ENCODE data around the gene GRID2.

GRID2 gene

GRCh38 chr4:92714640-92715039 is 410.9 kb downstream of the GRID2 start:
- Mint-ChIP-seq H3K27ac (no peak overlapping the region), H3K9me3 (peaks cover 4% of the 10 kb centered on the region), H3K27me3 (no peaks in the 10 kb centered on the region), H3K4me1 (no peaks in the 10 kb centered on the region), H3K36me3 (no peaks in the 10 kb centered on the region), H3K4me3 (no peak overlapping the region)
- CTCF ChIA-PET: no interaction called here
- no peak for DNase-seq

- no peaks in the 10 kb centered on the region for H3K27me3 Mint-ChIP-seq
Observed at GRCh38 chr4:92733231-92733630, 429.5 kb downstream of the GRID2 start.

GRCh38 chr4:92735025-92735665 is 431.4 kb downstream of the GRID2 start:
- no peaks in the 10 kb centered on the region for H3K9me3 Mint-ChIP-seq
- DNase-seq: no peak
- H3K4me3 Mint-ChIP-seq: no peak overlapping the region
- H3K27ac Mint-ChIP-seq: no peak overlapping the region
- H3K27me3 Mint-ChIP-seq: no peaks in the 10 kb centered on the region
- no peaks in the 10 kb centered on the region for H3K36me3 Mint-ChIP-seq
- CTCF ChIA-PET: no interaction called here
- no peaks in the 10 kb centered on the region for H3K4me1 Mint-ChIP-seq

More at GRCh38 chr4:92733231-92733630, 429.5 kb downstream of the GRID2 start:
- Mint-ChIP-seq H3K27ac (no peak overlapping the region), H3K4me3 (no peak overlapping the region), H3K4me1 (no peaks in the 10 kb centered on the region), H3K36me3 (no peaks in the 10 kb centered on the region), H3K9me3 (no peaks in the 10 kb centered on the region)
- DNase-seq: no peak
- CTCF ChIA-PET: no interaction called here

- no peaks in the 10 kb centered on the region for H3K36me3 Mint-ChIP-seq
- H3K4me1 Mint-ChIP-seq: no peaks in the 10 kb centered on the region
- H3K9me3 Mint-ChIP-seq: peaks cover 7% of the 10 kb centered on the region
- H3K4me3 Mint-ChIP-seq: no peak overlapping the region
- CTCF ChIA-PET: no interaction called here
- no peak overlapping the region for H3K27ac Mint-ChIP-seq
- no peak for DNase-seq
- no peaks in the 10 kb centered on the region for H3K27me3 Mint-ChIP-seq
Observed at GRCh38 chr4:92760433-92760832, 456.7 kb downstream of the GRID2 start.

- CTCF ChIA-PET: no interaction called here
- no peak overlapping the region for H3K4me3 Mint-ChIP-seq
- DNase-seq: no peak
Observed at GRCh38 chr4:92776080-92776479, 472.3 kb downstream of the GRID2 start.

GRCh38 chr4:92789741-92790140 is 486.0 kb downstream of the GRID2 start:
- Mint-ChIP-seq H3K36me3 (no peaks in the 10 kb centered on the region), H3K4me3 (no peak overlapping the region), H3K27me3 (no peaks in the 10 kb centered on the region), H3K27ac (no peak overlapping the region), H3K4me1 (no peaks in the 10 kb centered on the region), H3K9me3 (no peaks in the 10 kb centered on the region)
- CTCF ChIA-PET: no interaction called here
- no peak for DNase-seq

More at GRCh38 chr4:92776080-92776479, 472.3 kb downstream of the GRID2 start:
- no peaks in the 10 kb centered on the region for H3K27me3 Mint-ChIP-seq
- H3K27ac Mint-ChIP-seq: no peak overlapping the region
- H3K4me1 Mint-ChIP-seq: no peaks in the 10 kb centered on the region
- H3K36me3 Mint-ChIP-seq: no peaks in the 10 kb centered on the region
- H3K9me3 Mint-ChIP-seq: no peaks in the 10 kb centered on the region

- H3K27me3 Mint-ChIP-seq: no peaks in the 10 kb centered on the region
- H3K36me3 Mint-ChIP-seq: no peaks in the 10 kb centered on the region
- no peaks in the 10 kb centered on the region for H3K4me1 Mint-ChIP-seq
- H3K27ac Mint-ChIP-seq: no peak overlapping the region
- DNase-seq: no peak
- CTCF ChIA-PET: no interaction called here
- H3K9me3 Mint-ChIP-seq: peaks cover 3% of the 10 kb centered on the region
- H3K4me3 Mint-ChIP-seq: no peak overlapping the region
Observed at GRCh38 chr4:92791871-92792440, 488.2 kb downstream of the GRID2 start.

- DNase-seq: no peak
- Mint-ChIP-seq H3K9me3 (no peaks in the 10 kb centered on the region), H3K27ac (no peak overlapping the region), H3K4me1 (no peaks in the 10 kb centered on the region), H3K27me3 (no peaks in the 10 kb centered on the region), H3K4me3 (no peak overlapping the region), H3K36me3 (no peaks in the 10 kb centered on the region)
- CTCF ChIA-PET: no interaction called here
Observed at GRCh38 chr4:92809381-92809780, 505.6 kb downstream of the GRID2 start.

GRCh38 chr4:92812652-92813051 is 508.9 kb downstream of the GRID2 start:
- no peak for DNase-seq
- no peak overlapping the region for H3K27ac Mint-ChIP-seq
- H3K9me3 Mint-ChIP-seq: no peaks in the 10 kb centered on the region
- H3K27me3 Mint-ChIP-seq: no peaks in the 10 kb centered on the region
- CTCF ChIA-PET: no interaction called here
- H3K4me3 Mint-ChIP-seq: no peak overlapping the region
- H3K4me1 Mint-ChIP-seq: no peaks in the 10 kb centered on the region
- no peaks in the 10 kb centered on the region for H3K36me3 Mint-ChIP-seq

- CTCF ChIA-PET: no interaction called here
- DNase-seq: no peak
- H3K9me3 Mint-ChIP-seq: no peaks in the 10 kb centered on the region
- H3K4me3 Mint-ChIP-seq: no peak overlapping the region
- no peaks in the 10 kb centered on the region for H3K27me3 Mint-ChIP-seq
- H3K36me3 Mint-ChIP-seq: no peaks in the 10 kb centered on the region
- H3K4me1 Mint-ChIP-seq: no peaks in the 10 kb centered on the region
- H3K27ac Mint-ChIP-seq: no peak overlapping the region
Observed at GRCh38 chr4:92814677-92815076, 510.9 kb downstream of the GRID2 start.

GRCh38 chr4:92825256-92825655 is 521.5 kb downstream of the GRID2 start:
- Mint-ChIP-seq H3K9me3 (no peaks in the 10 kb centered on the region), H3K27ac (no peak overlapping the region), H3K36me3 (no peaks in the 10 kb centered on the region), H3K4me3 (no peak overlapping the region), H3K4me1 (no peaks in the 10 kb centered on the region), H3K27me3 (no peaks in the 10 kb centered on the region)
- DNase-seq: no peak
- CTCF ChIA-PET: no interaction called here

GRCh38 chr4:92825791-92826190 is 522.0 kb downstream of the GRID2 start:
- no peaks in the 10 kb centered on the region for H3K4me1 Mint-ChIP-seq
- no peak for DNase-seq
- CTCF ChIA-PET: no interaction called here
- H3K4me3 Mint-ChIP-seq: no peak overlapping the region
- no peaks in the 10 kb centered on the region for H3K9me3 Mint-ChIP-seq
- H3K27ac Mint-ChIP-seq: no peak overlapping the region
- H3K36me3 Mint-ChIP-seq: no peaks in the 10 kb centered on the region
- no peaks in the 10 kb centered on the region for H3K27me3 Mint-ChIP-seq

- no peaks in the 10 kb centered on the region for H3K27me3 Mint-ChIP-seq
- H3K9me3 Mint-ChIP-seq: no peaks in the 10 kb centered on the region
- DNase-seq: no peak
- H3K4me1 Mint-ChIP-seq: no peaks in the 10 kb centered on the region
- no peaks in the 10 kb centered on the region for H3K36me3 Mint-ChIP-seq
- no peak overlapping the region for H3K27ac Mint-ChIP-seq
- no peak overlapping the region for H3K4me3 Mint-ChIP-seq
- CTCF ChIA-PET: no interaction called here
Observed at GRCh38 chr4:92830771-92831170, 527.0 kb downstream of the GRID2 start.

GRCh38 chr4:92840880-92841279 is 537.1 kb downstream of the GRID2 start:
- Mint-ChIP-seq H3K4me1 (no peaks in the 10 kb centered on the region), H3K27ac (no peak overlapping the region), H3K36me3 (no peaks in the 10 kb centered on the region), H3K27me3 (no peaks in the 10 kb centered on the region), H3K9me3 (no peaks in the 10 kb centered on the region), H3K4me3 (no peak overlapping the region)
- CTCF ChIA-PET: no interaction called here
- no peak for DNase-seq

- Mint-ChIP-seq H3K4me3 (no peak overlapping the region), H3K27me3 (no peaks in the 10 kb centered on the region), H3K4me1 (no peaks in the 10 kb centered on the region), H3K27ac (no peak overlapping the region), H3K9me3 (peaks cover 3% of the 10 kb centered on the region), H3K36me3 (no peaks in the 10 kb centered on the region)
- DNase-seq: no peak
- CTCF ChIA-PET: no interaction called here
Observed at GRCh38 chr4:92843784-92844183, 540.0 kb downstream of the GRID2 start.

- Mint-ChIP-seq H3K4me1 (no peaks in the 10 kb centered on the region), H3K36me3 (no peaks in the 10 kb centered on the region), H3K4me3 (no peak overlapping the region), H3K27ac (no peak overlapping the region), H3K9me3 (peaks cover 3% of the 10 kb centered on the region), H3K27me3 (no peaks in the 10 kb centered on the region)
- CTCF ChIA-PET: no interaction called here
- DNase-seq: no peak
Observed at GRCh38 chr4:92847026-92847425, 543.3 kb downstream of the GRID2 start.
